ENCODE data around the gene RPL35. TPM values are rescaled to one million over a fixed set of nuclear protein-coding genes. Genes with fewer than 3 reads are reported as not detected.

RPL35 gene
- total RNA-seq, 1 experiment from 2014 or later = 1,966 TPM

GRCh38 chr9:124818431-124819281, 43.1 kb downstream of the RPL35 start:
- intact Hi-C loops (cut with micrococcal nuclease) = loop anchor here (1.0 kb wide), 1 partner anchor 17 kb away; no protein-coding TSS in a partner anchor
- Mint-ChIP-seq H3K36me3 (ENCODE audit: insufficient read depth, unreplicated experiment) (no peaks in the 10 kb centered on the region), H3K27ac (ENCODE audit: low read depth, unreplicated experiment) (peak overlapping the region; percentile 89), H3K9me3 (ENCODE audit: unreplicated experiment) (no peaks in the 10 kb centered on the region), H3K4me1 (ENCODE audit: insufficient read depth, unreplicated experiment) (peaks cover 19% of the 10 kb centered on the region), H3K27me3 (ENCODE audit: insufficient read depth, unreplicated experiment) (no peaks in the 10 kb centered on the region), H3K4me3 (ENCODE audit: unreplicated experiment) (peak overlapping the region; percentile 15)
- peak; percentile 78 for DNase-seq (ENCODE audit: unreplicated experiment)
- no peak for TF ChIP-seq CTCF (IDR thresholded peaks at IDR 0.05; ENCODE audit: unreplicated experiment)
- no TSS peak for BruUV-seq (replicated peaks)
- ChIA-PET POLR2A (interaction anchor here (0.6 to 5.8 kb wide), 29 partner anchors 8 to 589 kb away, joined by 3 to 83 read pairs (median 6); partner anchors contain the start of genes ARPC5L, HSPA5, NR6A1 and OLFML2A), CTCF (interaction anchor here (0.5 to 6.0 kb wide), 13 partner anchors 10 to 1653 kb away, joined by 3 to 65 read pairs (median 5); partner anchors contain the start of genes NR6A1, OLFML2A and WDR38)

GRCh38 chr9:124815601-124816000, 46.2 kb downstream of the RPL35 start:
- ChIA-PET CTCF (interaction anchor here (0.7 to 10.1 kb wide), 2 partner anchors 41 to 429 kb away, joined by 3 to 112 read pairs; partner anchors contain the start of genes NR6A1 and OLFML2A), POLR2A (interaction anchor here (0.6 kb wide), 1 partner anchor 34 kb away, joined by 6 read pairs; no protein-coding TSS in a partner anchor)
- no peaks in the 10 kb centered on the region for H3K27me3 Mint-ChIP-seq (ENCODE audit: insufficient read depth, unreplicated experiment)

DNA sequence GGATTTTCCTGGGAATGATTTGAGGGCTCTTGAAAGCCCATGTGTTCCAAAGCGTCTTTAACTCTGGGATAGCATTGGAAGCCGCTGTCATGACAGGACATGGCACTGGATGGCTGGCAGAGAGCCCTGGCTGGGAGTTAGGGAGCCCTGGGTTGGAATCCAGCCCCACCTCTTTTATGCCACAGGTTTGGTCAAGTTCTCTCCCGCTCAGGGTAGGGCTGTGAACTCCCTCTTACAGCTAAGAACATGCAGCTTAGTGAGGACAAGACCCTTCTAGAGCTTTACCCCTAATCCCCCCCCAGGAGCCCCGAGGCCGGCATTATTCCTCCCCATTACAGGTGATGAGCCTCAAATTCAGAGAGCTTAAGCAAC, 47.6 kb downstream of the RPL35 start:
- intact Hi-C loops (cut with micrococcal nuclease) = loop anchor here (5.0 kb wide), 1 partner anchor 38 kb away; the partner anchor contains the start of gene WDR38
- ChIA-PET CTCF (interaction anchor here (0.6 to 10.1 kb wide), 8 partner anchors 10 to 61 kb away, joined by 3 to 112 read pairs (median 4); partner anchors contain the start of genes NR6A1, OLFML2A and WDR38), POLR2A (interaction anchor here (0.5 to 2.9 kb wide), 11 partner anchors 14 to 172 kb away, joined by 3 to 11 read pairs (median 4); partner anchors contain the start of genes RPL35 and WDR38)
- H3K36me3 Mint-ChIP-seq (ENCODE audit: insufficient read depth, unreplicated experiment) = no peaks in the 10 kb centered on the region
- BruUV-seq (replicated peaks) = no TSS peak
- H3K4me3 Mint-ChIP-seq (ENCODE audit: unreplicated experiment) = no peak overlapping the region
- peak overlapping the region; percentile 9 for H3K27ac Mint-ChIP-seq (ENCODE audit: low read depth, unreplicated experiment)
- peak; percentile 55 for DNase-seq (ENCODE audit: unreplicated experiment)
- H3K4me1 Mint-ChIP-seq (ENCODE audit: insufficient read depth, unreplicated experiment) = peaks cover 41% of the 10 kb centered on the region
- TF ChIP-seq CTCF (IDR thresholded peaks at IDR 0.05; ENCODE audit: unreplicated experiment) = no peak
- no peaks in the 10 kb centered on the region for H3K27me3 Mint-ChIP-seq (ENCODE audit: insufficient read depth, unreplicated experiment)
- H3K9me3 Mint-ChIP-seq (ENCODE audit: unreplicated experiment) = no peaks in the 10 kb centered on the region

More at GRCh38 chr9:124815601-124816000, 46.2 kb downstream of the RPL35 start:
- no peak for TF ChIP-seq CTCF (IDR thresholded peaks at IDR 0.05; ENCODE audit: unreplicated experiment)
- peaks cover 38% of the 10 kb centered on the region for H3K4me1 Mint-ChIP-seq (ENCODE audit: insufficient read depth, unreplicated experiment)
- H3K9me3 Mint-ChIP-seq (ENCODE audit: unreplicated experiment) = no peaks in the 10 kb centered on the region
- intact Hi-C loops (cut with micrococcal nuclease) = no loop called here
- H3K27ac Mint-ChIP-seq (ENCODE audit: low read depth, unreplicated experiment) = no peak overlapping the region
- no TSS peak for BruUV-seq (replicated peaks)
- H3K36me3 Mint-ChIP-seq (ENCODE audit: insufficient read depth, unreplicated experiment) = no peaks in the 10 kb centered on the region
- no peak for DNase-seq (ENCODE audit: unreplicated experiment)
- H3K4me3 Mint-ChIP-seq (ENCODE audit: unreplicated experiment) = no peak overlapping the region
